NOMO-1 treated with dmso at 0.1 percent for 144 hours (cell line): ENCODE results near the gene ZNF839.
"Not testable (repeated sequence)": the region's sequence is repeated elsewhere in the genome, so short reads cannot be mapped to it uniquely, and the experiment has no call there.

Source experiments
- DNase-seq: peaks from one replicate; lab custom pipeline; 2025; ENCODE audit not compliant: unreplicated experiment; lab: John Stamatoyannopoulos, UW

ZNF839 gene

DNA sequence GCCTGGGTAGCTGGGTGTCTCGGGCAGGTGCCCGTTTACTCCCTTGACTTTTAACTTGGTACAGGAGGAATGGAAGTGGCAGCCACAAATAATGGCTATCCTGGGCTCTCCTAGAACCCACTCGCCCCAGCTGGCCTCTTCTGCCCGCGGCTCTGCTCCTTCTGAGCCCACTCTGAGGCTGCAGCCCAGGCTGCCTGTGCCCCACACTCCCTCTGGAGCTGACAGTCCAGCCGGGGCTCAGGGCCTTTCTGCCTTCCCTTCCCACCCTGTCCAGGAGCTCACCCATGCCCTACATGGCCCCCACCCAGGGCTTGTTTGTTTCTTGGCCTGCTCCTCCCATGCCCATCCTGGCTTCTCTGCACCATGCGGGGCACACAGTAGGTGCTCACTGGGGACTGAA lies 15.6 kb downstream of the ZNF839 start:
- no peak for DNase-seq

- no peak for DNase-seq
Measured at GRCh38 chr14:102338724-102339123, 19.2 kb downstream of the ZNF839 start.

DNA sequence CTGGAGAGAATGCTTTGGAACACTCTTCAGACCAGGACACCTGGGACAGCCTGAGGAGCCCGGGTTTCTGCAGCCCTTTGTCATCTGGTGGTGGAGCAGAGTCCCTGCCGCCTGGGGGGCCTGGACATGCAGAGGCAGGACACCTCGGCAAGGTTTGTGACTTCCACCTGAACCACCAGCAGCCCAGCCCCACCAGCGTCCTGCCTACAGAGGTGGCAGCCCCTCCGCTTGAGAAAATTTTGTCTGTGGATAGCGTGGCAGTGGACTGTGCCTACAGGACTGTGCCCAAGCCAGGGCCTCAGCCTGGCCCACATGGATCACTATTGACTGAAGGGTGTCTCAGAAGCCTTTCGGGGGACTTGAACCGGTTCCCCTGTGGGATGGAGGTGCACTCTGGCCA lies 22.0 kb downstream of the ZNF839 start:
- no peak for DNase-seq

- no peak for DNase-seq
Measured at GRCh38 chr14:102342238-102342637, 22.7 kb downstream of the ZNF839 start.

DNA sequence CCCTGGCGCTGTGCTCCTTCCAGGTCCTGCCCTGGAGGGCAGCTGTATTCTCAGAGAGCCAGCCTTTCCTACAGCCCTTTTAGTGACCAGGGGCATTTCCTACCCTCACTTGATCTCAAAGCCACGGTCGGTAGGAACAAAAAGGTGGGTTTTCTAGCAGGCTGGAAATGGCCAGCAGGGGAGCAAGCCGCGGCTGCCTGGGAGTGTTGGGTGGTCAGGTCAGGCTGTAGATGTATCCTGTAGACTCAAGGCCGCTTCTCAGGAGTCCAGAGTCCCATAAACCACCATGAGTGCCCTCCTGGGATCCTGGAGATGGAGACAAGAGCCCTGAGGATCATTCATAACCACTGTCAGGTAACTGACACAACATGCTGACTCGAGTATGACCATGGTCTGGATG lies 24.5 kb downstream of the ZNF839 start:
- no peak for DNase-seq

DNA sequence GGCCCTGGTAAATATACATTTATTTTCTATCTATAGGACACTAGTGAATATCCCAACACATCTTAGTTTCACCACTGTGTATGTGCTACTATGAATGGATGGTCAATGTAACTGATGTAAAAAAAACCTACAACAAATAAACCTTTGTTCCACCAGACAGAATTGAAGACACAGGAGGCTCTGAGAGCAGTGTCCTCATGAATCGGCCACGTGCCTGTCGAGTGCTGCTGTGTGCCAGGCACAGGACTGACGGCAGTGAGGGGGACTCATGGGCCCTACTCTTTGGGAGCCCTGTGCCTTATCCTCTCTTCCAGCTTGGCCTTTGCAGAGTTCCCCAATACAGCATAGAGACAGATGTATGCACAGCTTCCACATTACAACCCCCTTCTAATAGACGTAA lies 24.9 kb downstream of the ZNF839 start:
- no peak for DNase-seq

DNA sequence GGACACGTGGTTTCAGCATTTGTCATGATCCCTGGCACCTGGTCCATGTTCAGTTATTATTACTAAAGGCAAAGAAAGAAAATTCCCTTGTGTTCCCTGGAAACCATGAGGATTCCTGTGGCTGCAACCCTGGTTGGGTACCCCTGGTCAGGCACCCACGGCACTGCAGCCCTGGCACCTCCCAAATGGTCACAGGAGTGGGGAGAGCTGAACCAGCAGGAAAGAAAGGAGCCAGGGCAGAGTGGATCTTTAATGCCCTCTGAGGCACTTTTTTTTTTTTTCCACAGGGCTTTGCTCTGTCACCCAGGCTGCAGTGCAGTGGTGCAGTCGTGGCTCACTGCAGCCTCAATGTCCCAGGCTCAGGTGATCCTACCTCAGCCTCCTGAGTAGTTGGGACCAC lies 25.7 kb downstream of the ZNF839 start:
- no peak for DNase-seq

GRCh38 chr14:102346645-102347044 lies 27.1 kb downstream of the ZNF839 start:
- DNase-seq: no peak

- DNase-seq: no peak
Measured at GRCh38 chr14:102348376-102348775, 28.8 kb downstream of the ZNF839 start.

GRCh38 chr14:102351023-102351422 lies 31.5 kb downstream of the ZNF839 start:
- DNase-seq: no peak

GRCh38 chr14:102351593-102351992 lies 32.0 kb downstream of the ZNF839 start:
- not testable (repeated sequence) for DNase-seq

- DNase-seq: no peak
Measured at GRCh38 chr14:102352213-102352612, 32.7 kb downstream of the ZNF839 start.

GRCh38 chr14:102353126-102353619 lies 33.6 kb downstream of the ZNF839 start:
- no peak for DNase-seq

- DNase-seq: no peak
Measured at GRCh38 chr14:102356280-102356679, 36.7 kb downstream of the ZNF839 start.

DNA sequence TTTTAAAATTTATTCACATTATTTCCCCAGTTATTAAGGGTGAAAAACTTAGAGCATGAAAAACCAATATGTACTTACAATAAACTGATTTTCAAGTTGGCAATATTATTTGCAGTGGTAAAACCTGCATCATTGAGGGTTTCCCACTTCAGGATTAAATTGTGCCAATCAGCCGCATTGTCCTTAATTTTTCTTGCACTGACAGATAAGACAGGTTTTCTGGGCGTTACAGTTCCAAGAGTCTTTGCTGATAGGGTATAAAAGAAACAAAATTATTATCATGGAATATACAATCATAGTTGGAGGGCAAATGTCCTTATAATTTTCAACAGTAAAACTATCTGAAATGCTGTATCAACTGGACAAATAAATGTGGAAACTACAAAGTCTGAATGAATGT lies 39.8 kb downstream of the ZNF839 start:
- no peak for DNase-seq

GRCh38 chr14:102360388-102360787 lies 40.8 kb downstream of the ZNF839 start:
- no peak for DNase-seq

DNA sequence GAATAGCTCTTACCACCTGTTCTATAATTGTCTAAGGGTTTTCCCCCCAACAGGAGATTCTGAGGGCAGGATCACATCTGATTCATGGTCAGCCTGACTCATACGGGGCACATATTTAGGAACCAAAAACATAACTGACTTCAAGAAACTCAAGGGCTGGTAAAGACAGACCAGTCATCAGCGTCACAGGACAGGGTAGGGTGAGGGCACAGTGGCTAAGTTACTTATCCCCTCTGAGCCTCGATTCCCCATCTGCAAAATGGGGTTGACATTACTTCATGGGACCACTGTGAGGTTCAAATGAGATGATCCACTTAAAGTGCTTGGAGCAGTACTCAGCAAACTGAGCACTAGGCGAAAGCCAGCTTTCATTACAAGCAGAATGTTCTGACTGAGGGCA lies 42.5 kb downstream of the ZNF839 start:
- no peak for DNase-seq

DNA sequence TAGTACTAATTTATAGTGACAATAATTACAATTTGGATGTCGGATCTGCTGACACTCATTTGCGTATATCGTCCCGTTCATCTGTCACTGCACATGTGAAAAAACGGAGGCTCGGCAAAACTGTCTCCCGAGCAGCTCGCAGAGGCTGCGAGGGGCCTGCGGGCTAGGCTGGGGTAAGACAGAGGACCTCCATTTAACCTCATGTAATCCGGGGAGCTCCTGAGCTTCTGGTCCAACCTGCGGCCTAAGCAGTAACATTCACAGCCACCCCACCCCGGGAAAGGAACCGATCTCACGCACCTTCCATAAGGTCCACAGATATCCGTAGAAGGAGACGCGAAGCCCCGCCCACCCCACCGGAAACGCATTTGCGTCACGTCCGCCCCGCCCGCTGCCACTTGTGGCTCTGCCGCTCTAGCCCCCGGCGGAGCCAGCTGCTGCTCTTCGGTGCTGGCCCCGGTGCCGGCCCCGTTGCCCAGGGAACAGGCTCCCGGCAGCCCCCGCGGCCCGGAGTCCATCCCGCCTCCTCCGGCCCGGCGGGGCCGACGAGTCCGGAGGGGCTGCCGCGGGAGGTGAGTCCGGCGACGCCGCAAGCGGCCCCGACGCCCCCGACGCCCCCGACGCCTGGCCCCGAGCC lies 43.1 kb downstream of the ZNF839 start, which contains the start of the genes CINP and TECPR2:
Gene CINP (minus strand): TSS at position 346 of the 637 bp plus-strand sequence. CDS start 39 bp downstream, at position 307.
Gene TECPR2 (plus strand): TSS at position 397 of the 637 bp plus-strand sequence. CDS start 13,781 bp downstream, outside the sequence.
- peak; percentile 89 for DNase-seq

GRCh38 chr14:102363182-102363943 lies 43.8 kb downstream of the ZNF839 start:
- no peak for DNase-seq

DNA sequence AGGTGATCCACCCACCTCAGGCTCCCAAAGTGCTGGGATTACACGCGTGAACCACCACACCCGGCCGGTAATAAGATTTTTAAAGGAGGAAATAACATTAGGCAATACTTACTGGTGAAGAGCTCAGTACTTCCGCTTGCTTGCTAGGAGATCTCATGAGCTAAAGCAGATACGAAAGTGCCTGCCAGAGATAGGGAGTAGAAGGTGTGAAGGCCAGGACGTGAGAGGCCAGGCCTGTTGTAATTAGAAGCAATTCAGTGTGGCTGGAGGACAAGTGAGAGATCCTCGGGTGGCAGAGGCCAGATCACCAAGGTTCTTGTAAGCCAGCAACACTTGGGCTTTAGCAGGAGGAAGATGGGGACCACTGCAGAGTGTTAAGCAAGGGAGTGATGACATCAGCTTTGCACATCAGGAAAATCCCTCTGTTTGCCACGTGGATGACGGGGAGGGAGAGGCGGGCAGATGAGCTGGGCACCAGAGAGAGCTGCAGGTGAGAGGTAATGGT lies 50.8 kb downstream of the ZNF839 start:
- peak; percentile 95 for DNase-seq

DNA sequence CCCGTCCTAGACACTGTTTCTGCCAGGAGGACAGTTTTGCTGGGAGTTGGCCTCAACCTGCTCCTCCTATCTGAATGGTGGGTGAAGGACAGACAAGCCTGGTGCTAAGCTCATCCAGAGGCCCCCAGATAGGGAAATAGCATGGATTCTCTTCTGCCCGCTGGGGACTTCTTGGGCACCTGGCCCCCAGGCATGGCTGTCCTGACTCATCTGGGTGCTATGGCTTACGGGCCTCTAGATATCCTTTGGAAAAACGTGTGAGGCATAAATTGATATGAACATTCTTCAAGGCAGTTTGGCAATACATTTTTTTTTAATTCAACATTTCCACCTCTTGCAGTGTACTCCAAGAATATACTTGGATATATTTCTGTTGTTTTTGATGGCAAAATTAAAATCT lies 51.8 kb downstream of the ZNF839 start:
- DNase-seq: no peak

DNA sequence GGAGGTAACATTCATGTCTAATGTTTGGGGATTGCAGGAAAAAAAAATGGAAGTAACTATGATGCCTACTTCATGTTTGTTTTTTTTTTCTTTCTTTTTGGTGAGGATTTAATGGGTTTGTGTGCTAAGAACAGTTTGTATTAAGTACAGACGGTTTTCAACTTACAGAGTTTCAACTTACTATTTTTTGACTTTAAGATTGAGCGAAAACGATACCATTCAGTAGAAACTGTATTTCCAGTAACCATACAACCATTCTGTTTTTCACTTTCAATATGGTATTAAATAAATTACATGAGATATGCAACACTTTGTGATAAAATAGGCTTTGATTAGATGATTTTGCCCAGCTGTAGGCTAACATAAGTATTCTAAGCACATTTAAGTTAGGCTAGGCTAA lies 53.6 kb downstream of the ZNF839 start:
- DNase-seq: no peak
